Upper lobe of right lung (tissue), 1 donor: ENCODE data around the gene PRKG1. TPM values are rescaled to one million over a fixed set of nuclear protein-coding genes. Genes with fewer than 3 reads are reported as not detected.

Experiments
- ATAC-seq: fragments of 200-7000 bp; cut with Tn5 transposase; one replicate; pipeline ENCODE4 v1.9.1; 2020; ENCODE audit warnings: mild to moderate bottlenecking, moderate library complexity
- DNase-seq: peaks from one replicate; pipeline ENCODE4 v3.0.0-alpha.2; 2020
- H3K27ac ChIP-seq: fragments of 200-600 bp; one replicate; pipeline ENCODE4 v1.8.0; 2022
- H3K27me3 ChIP-seq: fragments of 200-600 bp; one replicate; pipeline ENCODE4 v1.8.0; 2022; ENCODE audit warnings: mild to moderate bottlenecking
- H3K36me3 ChIP-seq: fragments of 200-600 bp; one replicate; pipeline ENCODE4 v1.8.0; 2022
- H3K4me1 ChIP-seq: fragments of 200-600 bp; one replicate; pipeline ENCODE4 v1.8.0; 2022
- H3K4me3 ChIP-seq: fragments of 200-600 bp; one replicate; pipeline ENCODE4 v1.8.0; 2022; ENCODE audit warnings: mild to moderate bottlenecking
- H3K9me3 ChIP-seq: fragments of 200-600 bp; one replicate; pipeline ENCODE4 v1.8.0; 2022
- CTCF ChIP-seq: fragments of 200-600 bp; IDR thresholded peaks from one replicate; pipeline ENCODE4 v1.8.0; 2022; ENCODE audit warnings: antibody characterized with exemption
- intact Hi-C: fragments of 100-400 bp; cut with DNase I; formaldehyde crosslinking; loops from one replicate; pipeline ENCODE4 v1.11.0; 2022
- total RNA-seq: library from RNA; stranded (reverse); fragmentation: NEBNext Ultra II Directional; extraction: Animal tissue kit (Norgen Biotek cat#: 25700); gene quantifications from one replicate; pipeline ENCODE4 v1.2.1, GENCODE V29; 2021
- donor health status: DM: no; HTN: yes; CAD: no; lungs with severe emphysema.

Gene PRKG1
- total RNA-seq, 1 donor from 2014 or later: 30.0 TPM

GRCh38 chr10:51241461-51241860 lies 167.2 kb downstream of the PRKG1 start:
- Histone ChIP-seq H3K36me3 (no peaks in the 10 kb centered on the region), H3K27me3 (no peaks in the 10 kb centered on the region), H3K9me3 (no peaks in the 10 kb centered on the region), H3K27ac (no peak overlapping the region), H3K4me1 (peaks cover 7% of the 10 kb centered on the region), H3K4me3 (no peak overlapping the region)
- ATAC-seq (no peak), DNase-seq (no peak)
- no peak for TF ChIP-seq CTCF
- intact Hi-C loops: no loop called here

- DNase-seq (no peak), ATAC-seq (no peak)
- intact Hi-C loops: no loop called here
- H3K9me3 ChIP-seq: no peaks in the 10 kb centered on the region
- no peak overlapping the region for H3K4me3 ChIP-seq
- H3K36me3 ChIP-seq: no peaks in the 10 kb centered on the region
- no peak for TF ChIP-seq CTCF
- H3K27ac ChIP-seq: no peak overlapping the region
- no peaks in the 10 kb centered on the region for H3K27me3 ChIP-seq
- peaks cover 7% of the 10 kb centered on the region for H3K4me1 ChIP-seq
These were observed 168.1 kb downstream of the PRKG1 start for GRCh38 chr10:51242393-51242792.

- ATAC-seq: no peak
- no peak for TF ChIP-seq CTCF
These were observed 170.0 kb downstream of the PRKG1 start for GRCh38 chr10:51244309-51244708.

GRCh38 chr10:51244748-51245490 lies 170.6 kb downstream of the PRKG1 start:
- intact Hi-C loops: no loop called here
- peaks cover 7% of the 10 kb centered on the region for H3K4me1 ChIP-seq

More at GRCh38 chr10:51244309-51244708, 170.0 kb downstream of the PRKG1 start:
- Histone ChIP-seq H3K9me3 (no peaks in the 10 kb centered on the region), H3K36me3 (no peaks in the 10 kb centered on the region), H3K27me3 (no peaks in the 10 kb centered on the region), H3K4me3 (no peak overlapping the region), H3K4me1 (peaks cover 7% of the 10 kb centered on the region), H3K27ac (no peak overlapping the region)
- DNase-seq: no peak
- intact Hi-C loops: no loop called here

GRCh38 chr10:51246156-51246555 lies 171.9 kb downstream of the PRKG1 start:
- no peaks in the 10 kb centered on the region for H3K27me3 ChIP-seq
- H3K4me3 ChIP-seq: no peak overlapping the region
- peaks cover 7% of the 10 kb centered on the region for H3K4me1 ChIP-seq
- intact Hi-C loops: no loop called here
- TF ChIP-seq CTCF: no peak
- ATAC-seq (no peak), DNase-seq (no peak)
- no peaks in the 10 kb centered on the region for H3K9me3 ChIP-seq
- H3K27ac ChIP-seq: no peak overlapping the region
- no peaks in the 10 kb centered on the region for H3K36me3 ChIP-seq

More at GRCh38 chr10:51244748-51245490, 170.6 kb downstream of the PRKG1 start:
- H3K9me3 ChIP-seq: no peaks in the 10 kb centered on the region
- no peaks in the 10 kb centered on the region for H3K27me3 ChIP-seq
- ATAC-seq: no peak
- DNase-seq: no peak
- H3K36me3 ChIP-seq: no peaks in the 10 kb centered on the region
- H3K4me3 ChIP-seq: no peak overlapping the region
- no peak for TF ChIP-seq CTCF
- H3K27ac ChIP-seq: no peak overlapping the region
